ENCODE measurements around the gene LAMC2.
"Not testable (repeated sequence)": the region's sequence is repeated elsewhere in the genome, so short reads cannot be mapped to it uniquely, and the experiment has no call there.

The LAMC2 gene

GRCh38 chr1:183273300-183273699, 87.2 kb downstream of the LAMC2 start:
- H3K4me1 ChIP-seq (ENCODE audit: insufficient read depth, low read length): peaks cover under 1% of the 10 kb centered on the region; the same call in 1 of the 2 replicates

GRCh38 chr1:183273984-183274383, 87.9 kb downstream of the LAMC2 start:
- not testable (repeated sequence) for H3K27me3 ChIP-seq (ENCODE audit: insufficient read depth, low read length); H3K9ac ChIP-seq (ENCODE audit: low read depth, low read length); H3K27ac ChIP-seq (ENCODE audit: low read length); H3K9me3 ChIP-seq (ENCODE audit: insufficient read depth, low read depth, low read length); H3K4me3 ChIP-seq (ENCODE audit: low read length); H3K36me3 ChIP-seq (ENCODE audit: insufficient read depth, low read depth, low read length); H3K4me1 ChIP-seq (ENCODE audit: insufficient read depth, low read length)

More at GRCh38 chr1:183273300-183273699, 87.2 kb downstream of the LAMC2 start:
- Histone ChIP-seq H3K36me3 (ENCODE audit: insufficient read depth, low read depth, low read length) (no peaks in the 10 kb centered on the region), H3K9ac (ENCODE audit: low read depth, low read length) (no peak overlapping the region), H3K27me3 (ENCODE audit: insufficient read depth, low read length) (no peaks in the 10 kb centered on the region), H3K4me3 (ENCODE audit: low read length) (no peak overlapping the region), H3K9me3 (ENCODE audit: insufficient read depth, low read depth, low read length) (no peaks in the 10 kb centered on the region), H3K27ac (ENCODE audit: low read length) (no peak overlapping the region)

GRCh38 chr1:183274836-183275235, 88.8 kb downstream of the LAMC2 start:
- Histone ChIP-seq H3K4me1 (ENCODE audit: insufficient read depth, low read length) (peaks cover 14% of the 10 kb centered on the region), H3K36me3 (ENCODE audit: insufficient read depth, low read depth, low read length) (no peaks in the 10 kb centered on the region)

GRCh38 chr1:183275322-183275721, 89.3 kb downstream of the LAMC2 start:
- H3K27me3 ChIP-seq (ENCODE audit: insufficient read depth, low read length): no peaks in the 10 kb centered on the region
- H3K36me3 ChIP-seq (ENCODE audit: insufficient read depth, low read depth, low read length): no peaks in the 10 kb centered on the region
- peaks cover 14% of the 10 kb centered on the region for H3K4me1 ChIP-seq (ENCODE audit: insufficient read depth, low read length)
- no peak overlapping the region for H3K9ac ChIP-seq (ENCODE audit: low read depth, low read length)
- H3K4me3 ChIP-seq (ENCODE audit: low read length): no peak overlapping the region
- no peak overlapping the region for H3K27ac ChIP-seq (ENCODE audit: low read length)
- H3K9me3 ChIP-seq (ENCODE audit: insufficient read depth, low read depth, low read length): no peaks in the 10 kb centered on the region

More at GRCh38 chr1:183274836-183275235, 88.8 kb downstream of the LAMC2 start:
- no peak overlapping the region for H3K4me3 ChIP-seq (ENCODE audit: low read length)
- H3K9me3 ChIP-seq (ENCODE audit: insufficient read depth, low read depth, low read length): no peaks in the 10 kb centered on the region
- no peaks in the 10 kb centered on the region for H3K27me3 ChIP-seq (ENCODE audit: insufficient read depth, low read length)
- no peak overlapping the region for H3K27ac ChIP-seq (ENCODE audit: low read length)
- H3K9ac ChIP-seq (ENCODE audit: low read depth, low read length): no peak overlapping the region

- Histone ChIP-seq H3K9me3 (ENCODE audit: insufficient read depth, low read depth, low read length) (no peaks in the 10 kb centered on the region), H3K27me3 (ENCODE audit: insufficient read depth, low read length) (no peaks in the 10 kb centered on the region), H3K4me3 (ENCODE audit: low read length) (no peak overlapping the region), H3K4me1 (ENCODE audit: insufficient read depth, low read length) (peaks cover 14% of the 10 kb centered on the region), H3K27ac (ENCODE audit: low read length) (no peak overlapping the region), H3K9ac (ENCODE audit: low read depth, low read length) (no peak overlapping the region), H3K36me3 (ENCODE audit: insufficient read depth, low read depth, low read length) (no peaks in the 10 kb centered on the region)
Observed at GRCh38 chr1:183276386-183277080, 90.5 kb downstream of the LAMC2 start.

GRCh38 chr1:183277821-183278738, 92.0 kb downstream of the LAMC2 start:
- Histone ChIP-seq H3K27ac (ENCODE audit: low read length) (no peak overlapping the region), H3K4me1 (ENCODE audit: insufficient read depth, low read length) (peaks cover 14% of the 10 kb centered on the region), H3K9ac (ENCODE audit: low read depth, low read length) (0 out of 2 replicates have a peak overlapping the region, but pooled peaks have one; percentile 22), H3K4me3 (ENCODE audit: low read length) (no peak overlapping the region), H3K9me3 (ENCODE audit: insufficient read depth, low read depth, low read length) (no peaks in the 10 kb centered on the region), H3K36me3 (ENCODE audit: insufficient read depth, low read depth, low read length) (no peaks in the 10 kb centered on the region), H3K27me3 (ENCODE audit: insufficient read depth, low read length) (no peaks in the 10 kb centered on the region)

GRCh38 chr1:183278739-183279591, 92.9 kb downstream of the LAMC2 start:
- Histone ChIP-seq H3K4me1 (ENCODE audit: insufficient read depth, low read length) (peaks cover 14% of the 10 kb centered on the region), H3K27ac (ENCODE audit: low read length) (peak overlapping the region; percentile 2), H3K36me3 (ENCODE audit: insufficient read depth, low read depth, low read length) (no peaks in the 10 kb centered on the region), H3K4me3 (ENCODE audit: low read length) (no peak overlapping the region), H3K27me3 (ENCODE audit: insufficient read depth, low read length) (no peaks in the 10 kb centered on the region), H3K9me3 (ENCODE audit: insufficient read depth, low read depth, low read length) (no peaks in the 10 kb centered on the region), H3K9ac (ENCODE audit: low read depth, low read length) (peak overlapping the region; percentile 22; the same call in 1 of the 2 replicates)

- no peak overlapping the region for H3K4me3 ChIP-seq (ENCODE audit: low read length)
- H3K9ac ChIP-seq (ENCODE audit: low read depth, low read length): no peak overlapping the region
- peaks cover 14% of the 10 kb centered on the region for H3K4me1 ChIP-seq (ENCODE audit: insufficient read depth, low read length)
- no peaks in the 10 kb centered on the region for H3K27me3 ChIP-seq (ENCODE audit: insufficient read depth, low read length)
- H3K27ac ChIP-seq (ENCODE audit: low read length): peak overlapping the region; percentile 2
- H3K9me3 ChIP-seq (ENCODE audit: insufficient read depth, low read depth, low read length): no peaks in the 10 kb centered on the region
- H3K36me3 ChIP-seq (ENCODE audit: insufficient read depth, low read depth, low read length): no peaks in the 10 kb centered on the region
Observed at GRCh38 chr1:183279835-183280234, 93.8 kb downstream of the LAMC2 start.

- Histone ChIP-seq H3K4me3 (ENCODE audit: low read length) (no peak overlapping the region), H3K4me1 (ENCODE audit: insufficient read depth, low read length) (peaks cover 14% of the 10 kb centered on the region), H3K9me3 (ENCODE audit: insufficient read depth, low read depth, low read length) (no peaks in the 10 kb centered on the region), H3K36me3 (ENCODE audit: insufficient read depth, low read depth, low read length) (no peaks in the 10 kb centered on the region), H3K9ac (ENCODE audit: low read depth, low read length) (no peak overlapping the region), H3K27ac (ENCODE audit: low read length) (no peak overlapping the region), H3K27me3 (ENCODE audit: insufficient read depth, low read length) (no peaks in the 10 kb centered on the region)
Observed at GRCh38 chr1:183281039-183281438, 95.0 kb downstream of the LAMC2 start.

- H3K27me3 ChIP-seq (ENCODE audit: insufficient read depth, low read length): no peaks in the 10 kb centered on the region
- H3K27ac ChIP-seq (ENCODE audit: low read length): no peak overlapping the region
- H3K4me3 ChIP-seq (ENCODE audit: low read length): no peak overlapping the region
Observed at GRCh38 chr1:183281553-183282091, 95.6 kb downstream of the LAMC2 start.

More at GRCh38 chr1:183281553-183282091, 95.6 kb downstream of the LAMC2 start:
- H3K9ac ChIP-seq (ENCODE audit: low read depth, low read length): no peak overlapping the region
- no peaks in the 10 kb centered on the region for H3K36me3 ChIP-seq (ENCODE audit: insufficient read depth, low read depth, low read length)
- peaks cover 14% of the 10 kb centered on the region for H3K4me1 ChIP-seq (ENCODE audit: insufficient read depth, low read length)
- H3K9me3 ChIP-seq (ENCODE audit: insufficient read depth, low read depth, low read length): no peaks in the 10 kb centered on the region
